Measurements from ENCODE around the gene TSGA10IP. TPM values are rescaled to one million over a fixed set of nuclear protein-coding genes. Genes with fewer than 3 reads are reported as not detected.

TSGA10IP gene
- total RNA-seq, 6 donors from 2014 or later: 0.17 to 0.92 TPM; not detected in 4

DNA sequence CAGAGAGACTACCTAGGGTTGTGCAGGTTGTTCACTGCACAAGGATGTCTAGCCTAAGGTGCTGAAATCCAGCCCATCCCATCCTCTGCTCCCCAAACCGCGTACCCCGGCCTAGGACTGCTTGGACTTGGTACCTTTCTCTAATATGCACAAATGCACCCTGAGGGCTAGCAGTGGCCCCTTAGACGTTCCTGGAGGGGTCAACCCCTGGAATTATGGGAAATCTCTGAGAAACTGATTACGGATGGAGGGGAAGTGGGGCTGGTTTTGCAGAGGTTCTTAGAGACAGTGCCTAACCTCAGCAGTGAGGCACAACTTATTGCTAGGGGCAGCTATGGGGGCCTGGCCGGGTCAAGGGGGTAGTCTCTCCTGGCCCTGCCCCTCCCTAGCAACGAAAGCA is 28.9 kb upstream of the TSGA10IP start:
- TF ChIP-seq EP300 (IDR thresholded peaks at IDR 0.05): no peak
- TF ChIP-seq, protein P1, sequence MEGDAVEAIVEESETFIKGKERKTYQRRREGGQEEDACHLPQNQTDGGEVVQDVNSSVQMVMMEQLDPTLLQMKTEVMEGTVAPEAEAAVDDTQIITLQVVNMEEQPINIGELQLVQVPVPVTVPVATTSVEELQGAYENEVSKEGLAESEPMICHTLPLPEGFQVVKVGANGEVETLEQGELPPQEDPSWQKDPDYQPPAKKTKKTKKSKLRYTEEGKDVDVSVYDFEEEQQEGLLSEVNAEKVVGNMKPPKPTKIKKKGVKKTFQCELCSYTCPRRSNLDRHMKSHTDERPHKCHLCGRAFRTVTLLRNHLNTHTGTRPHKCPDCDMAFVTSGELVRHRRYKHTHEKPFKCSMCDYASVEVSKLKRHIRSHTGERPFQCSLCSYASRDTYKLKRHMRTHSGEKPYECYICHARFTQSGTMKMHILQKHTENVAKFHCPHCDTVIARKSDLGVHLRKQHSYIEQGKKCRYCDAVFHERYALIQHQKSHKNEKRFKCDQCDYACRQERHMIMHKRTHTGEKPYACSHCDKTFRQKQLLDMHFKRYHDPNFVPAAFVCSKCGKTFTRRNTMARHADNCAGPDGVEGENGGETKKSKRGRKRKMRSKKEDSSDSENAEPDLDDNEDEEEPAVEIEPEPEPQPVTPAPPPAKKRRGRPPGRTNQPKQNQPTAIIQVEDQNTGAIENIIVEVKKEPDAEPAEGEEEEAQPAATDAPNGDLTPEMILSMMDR (IDR thresholded peaks at IDR 0.05): no peak
- no peak for TF ChIP-seq POLR2A (IDR thresholded peaks at IDR 0.05)
- TF ChIP-seq POLR2AphosphoS5 (IDR thresholded peaks at IDR 0.05): no peak
- Histone ChIP-seq H3K4me1 (peaks cover 55 to 60% (median 57%) of the 10 kb centered on the region in 4 donors), H3K27ac (peak overlapping the region; percentile 64 to 99 (median 90)), H3K4me3 (no peak overlapping the region), H3K27me3 (no peaks in the 10 kb centered on the region), H3K36me3 (peaks cover 0 to 11% (median 0%) of the 10 kb centered on the region in 4 donors), H3K9me3 (no peaks in the 10 kb centered on the region)
- no peak for ATAC-seq (ENCODE audit: low FRiP score in 2 of 2)
- WGBS, 2 donors: 76 to 100% methylated on average over 3 to 7 of the region's 7 CpGs
- DNase-seq: no peak

DNA sequence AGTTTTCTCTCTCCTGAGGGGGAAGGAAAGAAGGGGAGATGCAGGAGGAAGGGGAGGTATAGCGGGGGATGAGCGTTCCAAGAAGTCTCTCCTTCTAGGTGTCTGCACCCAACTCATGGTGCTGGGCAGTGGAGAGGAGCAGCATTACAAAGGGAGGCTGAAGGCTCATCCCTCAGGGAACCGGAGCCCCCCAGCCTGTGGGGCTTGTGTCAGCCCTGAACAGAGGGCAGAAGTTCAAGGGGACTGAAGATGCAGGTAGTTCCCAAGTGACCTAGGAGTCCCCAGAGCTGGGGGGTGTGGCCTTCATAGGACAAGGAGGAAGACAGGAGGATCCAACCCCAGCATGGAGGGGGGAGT is 28.2 kb upstream of the TSGA10IP start:
- 84 to 94% methylated on average over 3 of the region's 3 CpGs for WGBS, 2 donors
- Histone ChIP-seq H3K4me3 (peak overlapping the region in 1 of 4 donors; percentile 83), H3K27me3 (no peaks in the 10 kb centered on the region), H3K27ac (peak overlapping the region; percentile 64 to 99 (median 96)), H3K36me3 (peaks cover 0 to 11% (median 0%) of the 10 kb centered on the region in 4 donors), H3K9me3 (no peaks in the 10 kb centered on the region), H3K4me1 (peaks cover 48 to 55% (median 50%) of the 10 kb centered on the region in 4 donors)
- no peak for DNase-seq
- ATAC-seq (ENCODE audit: low FRiP score in 2 of 2): no peak
- TF ChIP-seq POLR2A (IDR thresholded peaks at IDR 0.05) (no peak), POLR2AphosphoS5 (IDR thresholded peaks at IDR 0.05) (no peak), EP300 (IDR thresholded peaks at IDR 0.05) (no peak)
- TF ChIP-seq, protein P1 (IDR thresholded peaks at IDR 0.05): no peak

GRCh38 chr11:65917434-65918210 is 27.7 kb upstream of the TSGA10IP start:
- H3K27me3 ChIP-seq: no peaks in the 10 kb centered on the region
- no peaks in the 10 kb centered on the region for H3K9me3 ChIP-seq
- no peak for TF ChIP-seq POLR2AphosphoS5 (IDR thresholded peaks at IDR 0.05)
- TF ChIP-seq, protein P1 (IDR thresholded peaks at IDR 0.05): no peak
- TF ChIP-seq POLR2A (IDR thresholded peaks at IDR 0.05): no peak
- TF ChIP-seq EP300 (IDR thresholded peaks at IDR 0.05): no peak
- H3K36me3 ChIP-seq: peaks cover 0 to 16% (median 2%) of the 10 kb centered on the region in 4 donors
- DNase-seq (peak in 1 of 2 donors; percentile 84), ATAC-seq (ENCODE audit: low FRiP score in 2 of 2) (no peak)
- peaks cover 46 to 52% (median 48%) of the 10 kb centered on the region in 4 donors for H3K4me1 ChIP-seq
- H3K4me3 ChIP-seq: peak overlapping the region; percentile 75 to 99 (median 89)
- 80 to 86% methylated on average over 1 to 31 of the region's 35 CpGs for WGBS, 2 donors
- peak overlapping the region; percentile 94 to 99 (median 97) for H3K27ac ChIP-seq

DNA sequence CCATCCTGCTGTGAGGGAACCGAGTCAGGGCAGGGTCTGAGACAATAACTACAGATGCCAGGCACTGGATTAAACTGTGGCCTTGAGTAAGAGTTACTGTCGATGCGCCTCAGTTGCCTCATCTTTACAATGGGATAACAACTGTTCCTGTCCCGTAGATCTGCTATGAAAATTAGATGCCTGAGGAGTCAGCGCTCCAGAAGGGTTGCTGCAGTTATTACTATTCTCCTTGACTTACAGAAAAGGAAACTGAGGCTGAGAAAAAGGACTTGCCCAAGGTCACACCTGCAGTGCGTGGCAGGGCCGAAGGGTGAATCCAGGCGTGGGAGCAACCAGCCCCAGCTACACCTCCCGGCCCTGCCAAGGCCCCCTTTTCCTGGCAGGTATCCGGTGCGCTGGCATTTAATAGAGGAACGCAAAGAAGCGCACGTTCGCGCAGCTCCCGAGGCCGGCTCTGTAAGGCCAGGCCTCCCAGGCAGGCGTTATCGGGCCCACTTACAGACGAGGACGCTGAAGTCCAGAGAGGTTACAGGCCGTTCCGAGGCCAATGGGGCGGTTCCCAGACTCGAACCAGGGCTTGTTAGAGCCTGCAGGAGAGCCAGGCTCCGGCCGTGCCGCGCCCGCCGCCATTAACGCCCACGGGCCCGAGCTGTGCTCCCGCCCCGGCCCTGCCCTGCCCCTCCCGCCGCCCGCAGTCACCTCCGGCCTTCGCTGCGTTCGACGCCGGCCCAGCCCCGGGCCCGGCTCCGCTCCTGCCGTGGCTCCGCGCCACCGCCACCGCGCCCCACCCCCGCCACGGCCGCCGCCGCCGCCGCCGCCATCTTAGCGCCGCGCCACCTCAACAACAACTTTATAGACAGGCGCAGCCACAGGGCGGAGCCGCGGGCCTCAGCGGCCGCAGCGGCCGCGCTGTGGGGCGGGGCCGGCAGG is 26.8 kb upstream of the TSGA10IP start, which contains the start of gene C11orf68:
C11orf68 (minus strand) TSS at position 852 of the 930 bp plus-strand sequence; CDS start at position 821, 31 bp downstream.
- Histone ChIP-seq H3K9me3 (no peaks in the 10 kb centered on the region), H3K27me3 (no peaks in the 10 kb centered on the region), H3K27ac (peak within 1 kb of the TSS; percentile 94 to 99 (median 97)), H3K4me1 (peaks cover 46 to 52% (median 48%) of the 10 kb centered on the region in 4 donors), H3K4me3 (peak within 1 kb of the TSS; percentile 75 to 99 (median 89)), H3K36me3 (peaks cover 0 to 24% (median 9%) of the 10 kb centered on the region in 4 donors)
- TF ChIP-seq, protein P1 (IDR thresholded peaks at IDR 0.05): peak in 2 of 6 experiments; percentile 9 to 25
- TF ChIP-seq POLR2A (IDR thresholded peaks at IDR 0.05) (peak in 2 of 4 donors; percentile 32 to 52), POLR2AphosphoS5 (IDR thresholded peaks at IDR 0.05) (no peak), EP300 (IDR thresholded peaks at IDR 0.05) (no peak)
- DNase-seq (no peak), ATAC-seq (ENCODE audit: low FRiP score in 2 of 2) (no peak)
- 5 to 10% methylated on average over 6 to 26 of the region's 77 CpGs for WGBS, 2 donors

All from upper lobe of left lung (tissue), 6 donors.